NCI-H2171 (cell line): ENCODE data around the gene MADCAM1.
A peak's percentile ranks its signal among the peaks of the same experiment; 100 is the strongest.

Source experiments
- DNase-seq: peaks from one replicate; lab custom pipeline; 2025; lab: John Stamatoyannopoulos, UW

The MADCAM1 gene

GRCh38 chr19:508204-509150, 12.2 kb downstream of the MADCAM1 start:
- no peak for DNase-seq

- peak; percentile 83 for DNase-seq
These were observed 14.4 kb downstream of the MADCAM1 start for GRCh38 chr19:510606-511100.

- peak; percentile 85 for DNase-seq
These were observed 15.0 kb downstream of the MADCAM1 start for GRCh38 chr19:511101-511851.

GRCh38 chr19:512547-513365, 16.5 kb downstream of the MADCAM1 start:
- no peak for DNase-seq

GRCh38 chr19:513368-514165, 17.3 kb downstream of the MADCAM1 start:
- no peak for DNase-seq

- DNase-seq: no peak
These were observed 17.9 kb downstream of the MADCAM1 start for GRCh38 chr19:514166-514663.

GRCh38 chr19:517721-518597, 21.7 kb downstream of the MADCAM1 start:
- no peak for DNase-seq

DNA sequence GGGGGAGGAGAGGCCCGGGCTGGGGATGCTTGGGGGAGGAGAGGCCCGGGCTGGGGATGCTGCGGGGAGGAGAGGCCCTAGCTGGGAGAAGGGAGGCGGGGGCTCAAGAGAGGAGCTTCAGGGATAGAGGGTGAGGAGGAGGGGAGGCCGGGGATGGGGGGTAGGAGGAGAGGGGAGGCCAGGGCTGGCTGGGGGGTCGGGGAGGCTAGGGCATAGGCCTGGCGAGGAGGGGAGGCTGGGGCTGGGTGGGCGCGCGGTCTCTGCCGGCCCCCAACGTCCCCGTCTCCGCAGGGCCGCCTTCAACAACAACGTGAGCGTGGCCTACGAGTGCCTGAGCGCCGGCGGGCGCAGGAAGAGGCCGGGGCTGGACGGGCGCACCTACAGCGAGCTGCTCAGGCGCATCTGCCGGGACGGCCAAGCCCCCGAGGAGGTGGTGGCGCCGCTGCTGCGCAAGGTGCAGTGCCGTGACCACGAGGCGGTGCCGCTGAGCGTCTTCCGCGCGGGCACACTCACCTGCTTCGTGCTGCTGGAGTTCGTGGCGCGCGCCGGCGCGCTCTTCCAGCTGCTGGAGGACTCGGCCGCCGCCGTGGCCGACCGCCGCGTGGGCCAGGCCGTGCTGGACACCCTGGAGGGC, 22.4 kb downstream of the MADCAM1 start:
- no peak for DNase-seq

DNA sequence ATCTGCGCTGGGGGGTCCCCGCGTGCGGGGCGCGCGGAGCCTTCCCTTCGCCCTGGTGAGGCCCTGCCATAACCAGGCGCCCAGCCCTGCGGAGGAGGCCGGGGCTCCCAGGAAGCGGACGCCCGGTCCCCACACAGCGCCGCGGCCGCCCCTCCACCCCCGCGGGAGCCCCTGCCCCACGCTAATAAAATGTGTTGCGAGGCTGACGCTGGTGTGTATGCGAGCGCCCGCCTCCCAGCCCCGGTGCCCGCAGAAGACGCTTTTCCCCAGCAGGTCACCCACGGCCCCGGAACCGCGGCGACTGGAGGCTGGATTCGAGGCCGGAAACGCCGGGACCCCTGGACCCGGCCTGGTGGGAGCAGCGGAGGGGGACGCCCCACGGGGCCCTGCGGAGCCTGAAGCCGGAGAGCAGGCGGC, 23.2 kb downstream of the MADCAM1 start:
- no peak for DNase-seq

- no peak for DNase-seq
These were observed 26.4 kb downstream of the MADCAM1 start for GRCh38 chr19:522726-523125.

DNA sequence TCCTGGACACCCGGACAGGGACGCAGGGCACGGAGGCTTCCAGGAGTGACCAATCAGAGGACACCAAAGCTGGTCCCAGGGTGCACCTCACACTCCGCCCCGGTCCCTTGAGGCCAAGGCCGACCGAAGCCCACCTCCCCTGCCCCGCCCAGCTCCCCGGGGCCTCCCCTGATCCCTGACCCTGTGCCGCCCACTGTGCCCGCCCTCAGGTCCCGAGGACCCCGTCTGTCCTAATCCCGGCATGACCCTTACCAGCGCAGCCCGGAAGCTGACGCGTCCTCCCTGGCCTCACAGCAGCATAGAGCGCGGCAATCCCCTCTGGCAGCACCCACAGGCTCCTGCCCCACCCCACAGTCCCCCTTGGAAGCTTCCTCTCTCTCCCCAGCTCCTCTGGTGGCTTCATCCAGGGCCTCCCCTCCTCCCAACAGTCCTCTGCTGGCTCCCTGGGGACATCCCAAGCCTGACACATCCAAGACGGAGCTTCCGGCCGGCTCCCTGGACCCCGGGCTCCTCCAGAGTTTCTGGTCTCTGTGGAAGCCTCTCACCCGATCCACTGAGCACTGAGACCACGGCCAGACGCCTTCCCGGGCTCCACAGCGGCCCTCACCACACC, 27.9 kb downstream of the MADCAM1 start:
- DNase-seq: no peak

GRCh38 chr19:525029-525428, 28.7 kb downstream of the MADCAM1 start:
- no peak for DNase-seq

DNA sequence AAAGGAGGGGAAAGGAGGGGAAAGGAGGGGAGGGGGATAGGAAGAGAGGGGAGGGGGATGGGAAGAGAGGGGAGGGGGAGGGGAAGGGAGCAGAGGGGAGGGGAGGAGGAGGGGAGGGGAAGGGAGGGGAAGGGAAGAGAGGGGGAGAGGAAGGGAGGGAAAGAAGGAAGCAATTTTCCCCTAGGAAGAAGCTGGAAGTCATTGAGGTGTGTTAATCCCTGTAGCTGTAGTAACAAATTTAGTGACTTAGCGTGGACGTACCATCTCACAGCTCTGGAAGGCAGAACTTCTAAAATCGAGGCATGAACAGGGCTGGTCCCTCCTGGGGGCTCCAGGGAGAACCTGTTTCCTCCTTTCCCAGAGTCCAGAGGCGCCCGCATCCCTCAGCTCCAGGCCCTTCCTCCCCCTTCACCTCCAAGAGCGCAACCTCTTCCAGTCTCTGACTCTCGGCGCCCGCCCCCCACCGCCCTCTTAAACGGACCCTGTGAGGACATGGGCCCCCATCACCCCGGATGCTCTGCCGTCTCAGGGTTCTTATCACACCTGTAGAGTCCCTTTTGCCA, 29.7 kb downstream of the MADCAM1 start:
- DNase-seq: no peak

DNA sequence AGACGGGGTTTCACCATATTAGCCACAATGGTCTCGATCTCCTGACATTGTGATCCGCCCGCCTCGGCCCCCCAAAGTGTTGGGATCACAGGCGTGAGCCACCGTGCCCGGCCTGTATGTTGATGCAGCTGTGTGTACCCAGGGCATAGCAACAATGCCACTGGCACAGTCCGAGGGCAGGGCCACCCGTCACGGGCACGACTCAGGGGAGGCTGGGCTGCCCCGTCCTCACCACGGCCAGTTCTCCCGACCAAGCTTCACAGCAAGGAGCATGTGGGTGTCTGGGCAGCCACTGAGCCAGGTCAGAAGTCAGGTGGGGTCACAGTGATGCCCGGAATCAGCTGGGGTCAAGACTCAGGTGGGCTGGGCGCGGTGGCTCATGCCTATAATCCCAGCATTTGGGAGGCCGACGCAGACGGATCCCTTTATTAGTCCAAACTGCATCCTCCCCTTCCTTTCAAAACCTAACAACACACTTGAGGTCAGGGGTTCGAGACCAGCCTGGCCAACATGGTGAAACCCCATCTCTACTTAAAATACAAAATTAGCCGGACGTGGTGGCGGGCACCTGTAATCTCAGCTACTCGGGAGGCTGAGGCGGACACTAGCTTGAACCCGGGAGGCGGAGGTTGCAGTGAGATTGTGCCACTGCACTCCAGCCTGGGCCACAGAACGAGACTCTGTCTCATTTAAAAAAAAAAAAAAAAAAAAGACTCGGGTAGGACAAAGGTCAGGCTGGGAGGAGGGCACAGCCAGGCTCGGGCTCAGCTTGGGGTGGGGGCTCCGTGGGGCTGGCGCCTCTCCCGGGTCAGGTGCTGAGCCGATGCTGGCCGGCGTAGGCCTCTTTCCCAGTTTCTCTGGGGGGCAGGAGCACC, 34.1 kb downstream of the MADCAM1 start:
- DNase-seq: no peak

DNA sequence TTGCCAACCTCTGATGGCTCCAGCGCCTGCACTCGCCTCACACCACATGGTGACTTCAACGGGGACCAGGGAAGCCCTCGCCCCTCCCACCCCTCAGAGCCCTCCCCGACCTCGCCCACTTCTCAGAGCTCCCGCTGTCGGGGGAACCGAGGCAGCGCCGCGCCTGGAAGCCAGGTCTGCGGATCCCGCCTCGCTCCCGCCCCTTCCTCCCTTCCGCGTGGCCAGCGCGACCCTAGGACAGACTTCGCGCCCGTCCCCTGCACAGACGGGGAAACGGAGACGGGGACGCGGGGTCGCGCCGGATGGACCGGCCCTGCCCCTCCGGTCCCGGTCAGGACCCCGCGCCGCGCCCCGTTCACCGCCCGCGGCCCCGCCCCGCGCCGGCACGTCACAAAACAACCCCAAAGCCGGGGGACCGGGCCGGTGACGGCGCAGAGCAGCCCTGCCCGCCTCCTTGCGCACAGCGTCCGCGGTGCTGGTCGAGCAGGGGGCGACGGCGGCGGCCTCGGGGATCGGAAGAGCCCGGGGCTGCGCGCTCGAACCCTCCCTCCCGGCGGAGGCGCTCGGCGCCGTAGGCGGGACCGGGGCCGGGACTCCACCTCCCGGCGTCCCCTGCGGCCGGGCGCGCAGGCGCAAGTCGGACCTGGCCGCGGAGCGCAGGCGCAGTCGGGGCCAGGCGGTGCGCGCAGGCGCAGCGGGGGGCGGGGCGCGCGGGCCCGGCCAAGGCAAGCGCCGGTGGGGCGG, 34.9 kb downstream of the MADCAM1 start:
- DNase-seq: peak; percentile 87

GRCh38 chr19:531753-532560, 35.7 kb downstream of the MADCAM1 start, which contains the start of gene CDC34:
TSS of gene CDC34 (plus strand) at chr19:531760. CDS start at chr19:531932, 172 bp downstream.
- no peak for DNase-seq
